Loucy (cell line): ENCODE data around the gene SAMD13.

Source experiments
- EZH2phosphoT487 ChIP-seq: fragments of 200-600 bp; IDR thresholded peaks from 2 replicates; pipeline ENCODE4 v1.6.1; 2018; ENCODE audit warnings: antibody characterized with exemption, mild to moderate bottlenecking, moderate library complexity, borderline replicate concordance
- TF ChIP-seq, protein P1 (sequence below): fragments of 200-600 bp; sonication (generic); conservative IDR thresholded peaks from 2 replicates; pipeline ENCODE4 v1.5.1; 2014; ENCODE audit warnings: mild to moderate bottlenecking, antibody characterized with exemption, low read length

GRCh38 chr1:84301785-84302385 lies 377 bp downstream of the SAMD13 start:
- TF ChIP-seq, protein P1, sequence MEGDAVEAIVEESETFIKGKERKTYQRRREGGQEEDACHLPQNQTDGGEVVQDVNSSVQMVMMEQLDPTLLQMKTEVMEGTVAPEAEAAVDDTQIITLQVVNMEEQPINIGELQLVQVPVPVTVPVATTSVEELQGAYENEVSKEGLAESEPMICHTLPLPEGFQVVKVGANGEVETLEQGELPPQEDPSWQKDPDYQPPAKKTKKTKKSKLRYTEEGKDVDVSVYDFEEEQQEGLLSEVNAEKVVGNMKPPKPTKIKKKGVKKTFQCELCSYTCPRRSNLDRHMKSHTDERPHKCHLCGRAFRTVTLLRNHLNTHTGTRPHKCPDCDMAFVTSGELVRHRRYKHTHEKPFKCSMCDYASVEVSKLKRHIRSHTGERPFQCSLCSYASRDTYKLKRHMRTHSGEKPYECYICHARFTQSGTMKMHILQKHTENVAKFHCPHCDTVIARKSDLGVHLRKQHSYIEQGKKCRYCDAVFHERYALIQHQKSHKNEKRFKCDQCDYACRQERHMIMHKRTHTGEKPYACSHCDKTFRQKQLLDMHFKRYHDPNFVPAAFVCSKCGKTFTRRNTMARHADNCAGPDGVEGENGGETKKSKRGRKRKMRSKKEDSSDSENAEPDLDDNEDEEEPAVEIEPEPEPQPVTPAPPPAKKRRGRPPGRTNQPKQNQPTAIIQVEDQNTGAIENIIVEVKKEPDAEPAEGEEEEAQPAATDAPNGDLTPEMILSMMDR: no peak
- no peak for TF ChIP-seq EZH2phosphoT487
